ENCODE results near the gene KLHDC1.
"Not testable (repeated sequence)": the region's sequence is repeated elsewhere in the genome, so short reads cannot be mapped to it uniquely, and the experiment has no call there.

Gene KLHDC1

GRCh38 chr14:49770212-49770817, 77.4 kb downstream of the KLHDC1 start:
- DNase-seq (ENCODE audit: low read depth) = no peak
- H3K4me3 ChIP-seq (replicated peaks; ENCODE audit: low read depth, low read length) = peak overlapping the region; percentile 19

GRCh38 chr14:49771691-49772090, 78.8 kb downstream of the KLHDC1 start:
- not testable (repeated sequence) for DNase-seq (ENCODE audit: low read depth); H3K4me3 ChIP-seq (replicated peaks; ENCODE audit: low read depth, low read length)

More at GRCh38 chr14:49770212-49770817, 77.4 kb downstream of the KLHDC1 start:
- no peak for TF ChIP-seq CTCF (IDR thresholded peaks at IDR 0.05; ENCODE audit: low read length, missing control alignments)

- no peak overlapping the region for H3K4me3 ChIP-seq (replicated peaks; ENCODE audit: low read depth, low read length)
- no peak for DNase-seq (ENCODE audit: low read depth)
- TF ChIP-seq CTCF (IDR thresholded peaks at IDR 0.05; ENCODE audit: low read length, missing control alignments) = no peak
Observed at GRCh38 chr14:49774106-49774505, 81.2 kb downstream of the KLHDC1 start.

GRCh38 chr14:49778421-49778820, 85.5 kb downstream of the KLHDC1 start:
- H3K4me3 ChIP-seq (replicated peaks; ENCODE audit: low read depth, low read length) = no peak overlapping the region
- DNase-seq (ENCODE audit: low read depth) = no peak
- TF ChIP-seq CTCF (IDR thresholded peaks at IDR 0.05; ENCODE audit: low read length, missing control alignments) = no peak

GRCh38 chr14:49781040-49781439, 88.1 kb downstream of the KLHDC1 start:
- not testable (repeated sequence) for DNase-seq (ENCODE audit: low read depth); H3K4me3 ChIP-seq (replicated peaks; ENCODE audit: low read depth, low read length)

- H3K4me3 ChIP-seq (replicated peaks; ENCODE audit: low read depth, low read length) = no peak overlapping the region
- no peak for TF ChIP-seq CTCF (IDR thresholded peaks at IDR 0.05; ENCODE audit: low read length, missing control alignments)
- DNase-seq (ENCODE audit: low read depth) = no peak
Observed at GRCh38 chr14:49783394-49784014, 90.6 kb downstream of the KLHDC1 start.

GRCh38 chr14:49786315-49786714, 93.4 kb downstream of the KLHDC1 start:
- no peak for DNase-seq (ENCODE audit: low read depth)
- H3K4me3 ChIP-seq (replicated peaks; ENCODE audit: low read depth, low read length) = no peak overlapping the region
- no peak for TF ChIP-seq CTCF (IDR thresholded peaks at IDR 0.05; ENCODE audit: low read length, missing control alignments)

GRCh38 chr14:49792618-49793017, 99.7 kb downstream of the KLHDC1 start:
- TF ChIP-seq CTCF (IDR thresholded peaks at IDR 0.05; ENCODE audit: low read length, missing control alignments) = no peak
- DNase-seq (ENCODE audit: low read depth) = no peak
- no peak overlapping the region for H3K4me3 ChIP-seq (replicated peaks; ENCODE audit: low read depth, low read length)

All from fibroblast of pulmonary artery (primary cell).